ENCODE data around the gene TMEM135.
"Not testable (repeated sequence)": the region's sequence is repeated elsewhere in the genome, so short reads cannot be mapped to it uniquely, and the experiment has no call there.

Gene TMEM135

DNA sequence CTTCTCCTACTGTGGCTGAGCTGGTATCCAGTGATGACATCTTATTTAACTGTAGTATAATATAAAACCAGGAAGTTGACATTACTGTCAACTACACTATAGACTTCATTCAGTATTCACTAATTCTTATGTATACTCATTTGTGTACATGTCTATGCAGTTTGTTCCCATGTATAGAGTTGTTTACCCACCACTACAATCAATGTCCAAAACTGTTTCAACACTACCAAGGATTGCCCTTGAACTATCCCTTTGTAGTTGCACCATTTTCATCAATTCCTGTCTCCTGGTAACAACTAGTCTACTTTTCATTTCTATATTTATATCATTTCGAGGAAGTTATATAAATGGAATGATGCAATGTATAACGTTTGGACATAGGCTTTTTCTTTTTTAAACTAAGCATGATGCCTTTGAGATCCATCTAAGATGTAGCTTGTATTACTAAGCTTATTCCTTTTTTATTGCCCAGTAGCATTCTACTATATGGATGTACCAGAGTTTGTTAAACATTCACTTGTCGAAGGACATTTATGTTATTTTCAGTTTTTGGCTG, 39.2 kb downstream of the TMEM135 start:
- no peak for DNase-seq (ENCODE audit: low spot score)

DNA sequence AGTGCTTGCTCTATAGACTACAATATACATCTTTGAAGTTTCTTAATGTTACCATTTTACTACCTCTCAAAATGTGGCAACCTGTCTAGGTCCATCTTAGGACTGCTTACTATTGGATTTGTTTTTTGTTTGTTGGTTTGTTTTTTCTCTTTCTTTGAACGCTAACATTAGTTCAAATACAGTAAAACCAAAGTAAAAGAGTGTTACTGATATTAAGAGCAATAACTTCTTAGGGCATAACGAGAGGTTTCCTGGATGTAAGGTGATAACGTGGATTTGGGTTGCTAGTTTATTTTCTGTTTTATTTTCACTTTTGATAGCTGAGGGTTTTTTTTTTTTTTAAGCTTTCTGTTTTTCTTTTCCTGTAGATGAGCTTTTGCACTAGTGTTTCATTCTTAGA, 43.6 kb downstream of the TMEM135 start:
- no peak for DNase-seq (ENCODE audit: low spot score)

DNA sequence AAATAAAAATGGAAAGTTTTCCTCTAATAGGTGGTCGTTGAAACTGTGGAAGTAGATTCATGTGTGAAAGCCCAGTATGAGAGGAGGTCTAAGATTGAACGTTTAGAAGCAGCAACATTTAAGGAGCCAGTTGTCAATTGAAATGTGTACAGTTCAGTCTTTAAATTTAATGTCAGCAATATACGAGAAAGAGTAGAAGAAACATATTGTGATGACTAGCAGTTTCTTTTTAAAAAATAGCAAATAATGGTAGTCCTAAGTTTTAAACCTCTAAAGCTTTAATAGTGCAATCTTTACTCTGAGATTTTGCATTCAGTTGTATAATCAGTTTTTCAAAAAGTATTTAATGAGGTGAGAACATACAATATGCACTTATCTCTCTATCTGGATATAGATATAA, 44.9 kb downstream of the TMEM135 start:
- DNase-seq (ENCODE audit: low spot score): no peak

DNA sequence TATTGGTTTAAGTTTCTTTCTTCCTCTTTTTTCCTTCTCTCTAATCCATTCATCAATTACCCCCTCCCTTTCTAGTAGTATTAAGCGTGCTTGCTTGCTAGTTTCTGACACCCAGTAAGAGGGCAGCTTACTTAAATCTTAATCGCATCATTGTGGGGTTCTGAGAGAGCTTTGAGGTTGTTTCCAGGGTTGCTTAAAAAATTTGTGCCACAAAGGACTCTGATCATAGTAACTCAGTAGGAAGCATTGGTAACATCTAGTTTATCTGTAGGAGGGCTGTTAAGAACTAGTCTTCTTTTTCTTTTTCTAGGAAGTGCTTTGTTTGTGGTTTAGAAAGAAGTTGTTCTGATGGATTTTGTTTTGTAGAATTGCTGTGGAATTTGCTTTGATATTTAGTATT, 45.3 kb downstream of the TMEM135 start:
- DNase-seq (ENCODE audit: low spot score): no peak

DNA sequence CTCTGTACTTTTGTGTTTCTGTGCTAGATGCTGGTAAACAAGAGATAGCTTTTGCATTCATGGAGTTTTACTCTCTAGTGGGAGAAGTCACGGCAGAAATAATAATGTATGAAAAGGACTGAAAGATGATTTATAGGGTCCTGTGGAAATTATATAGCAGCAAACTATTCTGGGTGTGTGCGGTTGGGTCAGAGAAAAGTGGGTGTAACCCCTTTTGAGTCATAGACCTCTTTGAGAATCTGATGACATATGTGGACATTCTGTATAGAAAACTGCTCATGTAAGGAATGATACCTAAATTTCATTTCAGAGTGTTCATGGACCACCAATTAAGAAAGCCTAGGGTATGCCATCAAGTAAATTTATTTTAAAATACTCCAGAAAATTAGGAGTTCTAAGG, 54.4 kb downstream of the TMEM135 start:
- DNase-seq (ENCODE audit: low spot score): no peak

DNA sequence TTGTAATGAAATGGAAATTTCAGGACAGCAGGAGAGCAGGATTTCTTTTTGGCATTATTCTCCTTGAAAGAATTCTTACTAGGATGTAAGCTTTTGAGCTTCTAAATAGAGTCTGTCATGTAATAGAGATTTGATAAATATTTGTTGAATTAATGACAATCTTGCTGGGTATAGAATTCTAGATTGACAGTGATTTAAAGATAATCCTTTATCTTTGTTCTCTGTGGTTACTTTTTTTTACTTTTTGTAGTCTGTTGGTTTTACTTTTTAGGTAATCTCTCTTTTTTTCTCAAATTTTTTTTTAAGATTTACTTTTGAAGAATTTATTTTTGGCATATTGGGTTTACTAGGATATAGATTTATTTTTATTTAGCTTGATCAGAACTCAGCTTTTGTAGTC, 54.8 kb downstream of the TMEM135 start:
- DNase-seq (ENCODE audit: low spot score): no peak

DNA sequence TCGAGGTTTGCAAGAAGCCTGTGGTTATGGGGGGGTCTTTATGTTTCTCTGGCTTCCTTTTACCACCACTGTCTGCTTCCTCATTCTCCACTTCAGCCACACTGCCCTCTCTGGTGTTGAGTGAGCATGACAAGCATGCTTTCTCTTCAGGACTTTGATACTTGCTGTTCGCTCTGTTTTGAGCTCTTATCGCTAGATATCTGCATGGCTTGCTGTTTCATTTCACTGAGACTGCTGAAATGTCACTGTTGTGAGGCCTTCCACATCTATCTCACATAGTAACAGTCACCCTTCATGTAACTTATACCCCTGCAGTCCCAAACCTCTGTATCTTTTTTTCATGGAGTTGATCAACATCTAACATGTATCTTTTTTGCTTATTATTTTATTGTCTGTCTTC, 59.8 kb downstream of the TMEM135 start:
- peak; percentile 33 for DNase-seq (ENCODE audit: low spot score)

DNA sequence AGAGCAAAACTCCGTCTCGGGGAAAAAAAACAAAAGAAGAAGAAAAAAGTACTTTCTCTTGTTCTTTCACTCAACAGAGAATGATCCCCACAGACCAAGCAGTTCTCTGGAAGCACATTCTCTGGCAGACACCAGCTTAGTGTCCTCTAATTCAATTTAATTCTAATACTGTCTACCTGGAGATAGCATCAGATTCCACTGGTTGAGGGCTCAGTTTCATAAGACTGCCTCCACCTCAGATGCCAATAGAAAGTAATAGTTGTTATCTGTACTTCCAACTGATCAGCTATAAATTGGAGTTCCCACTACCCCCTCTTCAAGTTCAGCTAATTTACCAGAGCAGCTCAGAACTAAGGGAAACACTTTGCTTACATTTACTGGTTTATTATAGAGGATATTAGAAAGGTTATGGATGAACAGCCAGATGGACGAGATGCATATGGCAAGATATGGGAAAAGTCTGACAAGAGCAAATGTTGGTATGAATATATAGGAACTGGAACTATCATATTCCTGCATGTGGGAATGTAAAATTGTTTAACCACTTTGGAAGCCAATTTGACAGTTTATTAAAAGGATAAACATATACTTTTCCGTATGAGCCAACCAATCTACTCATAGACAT, 64.3 kb downstream of the TMEM135 start:
- no peak for DNase-seq (ENCODE audit: low spot score)

DNA sequence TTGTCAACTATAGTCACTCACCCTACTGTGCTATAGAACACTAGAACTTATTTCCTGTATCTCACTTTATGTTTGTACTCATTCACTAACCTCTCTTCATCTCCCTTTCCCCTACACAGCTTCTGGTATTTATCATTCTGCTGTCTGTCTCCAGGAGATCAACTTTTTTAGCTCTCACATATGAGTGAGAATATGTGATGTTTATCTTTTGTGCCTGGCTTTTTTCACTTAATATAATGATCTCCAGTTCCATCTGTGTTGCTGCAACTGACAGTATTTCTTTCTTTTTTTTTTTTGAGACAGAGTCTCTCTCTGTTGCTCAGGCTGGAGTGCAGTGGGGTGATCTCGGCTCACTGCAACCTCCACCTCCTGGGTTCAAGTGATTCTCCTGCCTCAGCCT, 68.1 kb downstream of the TMEM135 start:
- not testable (repeated sequence) for DNase-seq (ENCODE audit: low spot score)

DNA sequence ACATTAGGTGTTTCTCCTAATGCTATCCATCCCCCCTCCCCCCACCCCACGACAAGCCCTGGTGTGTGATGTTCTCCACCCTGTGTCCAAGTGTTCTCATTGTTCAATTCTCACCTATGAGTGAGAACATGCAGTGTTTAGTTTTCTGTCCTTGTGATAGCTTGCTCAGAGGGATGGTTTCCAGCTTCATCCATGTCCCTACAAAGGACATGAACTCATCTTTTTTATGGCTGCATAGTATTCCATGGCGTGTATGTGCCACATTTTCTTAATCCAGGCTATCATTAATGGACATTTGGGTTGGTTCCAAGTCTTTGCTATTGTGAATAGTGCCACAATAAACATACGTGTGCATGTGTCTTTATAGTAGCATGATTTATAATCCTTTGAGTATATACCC, 69.6 kb downstream of the TMEM135 start:
- DNase-seq (ENCODE audit: low spot score): not testable (repeated sequence)

DNA sequence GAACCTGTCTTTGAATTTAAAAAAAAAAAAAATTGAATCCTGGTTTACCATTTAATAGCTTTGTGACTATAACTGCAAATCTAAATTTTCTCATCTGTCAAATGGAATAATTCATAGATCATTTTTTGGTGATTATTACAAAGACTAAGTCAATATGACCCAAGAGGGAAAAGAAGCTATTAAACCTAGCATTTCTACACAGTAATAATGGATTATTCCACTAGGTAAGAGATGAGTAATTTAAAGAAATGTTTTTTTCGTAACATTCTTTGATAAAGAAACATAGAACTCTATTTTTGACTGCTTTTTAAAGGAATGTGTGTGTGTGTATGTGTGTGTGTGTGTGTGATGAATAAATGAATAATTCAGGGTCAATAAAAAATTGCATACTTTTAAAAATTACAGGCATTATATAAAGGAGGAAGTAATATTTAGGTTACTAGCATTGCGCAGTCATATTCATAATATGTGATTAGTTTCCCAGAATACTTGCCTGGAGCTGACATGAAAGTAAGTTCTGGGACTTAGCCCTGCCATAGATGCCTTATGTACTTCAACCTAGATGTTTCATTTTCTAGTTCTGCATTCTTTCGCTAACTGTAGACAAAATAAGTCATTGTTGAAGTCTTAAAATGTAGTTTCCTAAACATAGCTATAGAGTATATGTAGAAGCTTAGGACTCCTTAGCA, 72.9 kb downstream of the TMEM135 start:
- DNase-seq (ENCODE audit: low spot score): no peak

DNA sequence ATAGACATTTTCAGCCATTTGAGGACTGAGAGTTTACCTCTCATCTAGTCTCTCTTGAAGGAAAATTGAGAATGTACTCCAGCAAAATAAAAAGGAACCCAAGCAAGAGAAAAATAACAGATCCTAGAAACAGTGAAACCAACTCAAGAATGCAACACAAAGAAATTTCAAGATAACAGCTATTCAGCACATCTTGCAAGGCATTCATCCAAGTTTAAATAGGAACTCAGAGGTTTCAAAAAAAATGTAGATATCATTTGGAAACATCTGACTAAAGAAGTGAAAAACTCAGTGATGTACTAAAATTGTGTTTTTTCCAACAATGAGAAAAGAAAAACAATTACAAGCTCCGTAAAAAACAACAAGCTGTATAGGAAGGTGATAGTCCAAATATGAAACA, 76.4 kb downstream of the TMEM135 start:
- DNase-seq (ENCODE audit: low spot score): peak; percentile 12

DNA sequence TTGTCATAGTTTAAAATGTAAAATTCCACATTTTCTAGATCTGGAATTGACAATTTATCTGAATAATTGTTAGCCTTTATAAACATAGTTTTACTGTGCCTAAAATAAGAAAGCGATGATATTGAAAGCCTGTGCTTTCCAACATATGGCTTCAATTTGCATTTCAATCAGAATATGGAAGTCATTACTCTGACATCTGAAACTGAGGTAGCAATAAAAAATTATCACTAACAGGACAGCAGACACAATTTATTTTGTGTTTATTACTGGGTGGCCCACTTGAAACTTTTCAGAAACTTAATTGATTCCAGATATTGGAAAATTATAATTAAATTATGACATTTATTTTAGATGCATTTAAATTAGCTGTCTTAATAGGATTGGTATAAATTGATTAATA, 78.5 kb downstream of the TMEM135 start:
- DNase-seq (ENCODE audit: low spot score): no peak

DNA sequence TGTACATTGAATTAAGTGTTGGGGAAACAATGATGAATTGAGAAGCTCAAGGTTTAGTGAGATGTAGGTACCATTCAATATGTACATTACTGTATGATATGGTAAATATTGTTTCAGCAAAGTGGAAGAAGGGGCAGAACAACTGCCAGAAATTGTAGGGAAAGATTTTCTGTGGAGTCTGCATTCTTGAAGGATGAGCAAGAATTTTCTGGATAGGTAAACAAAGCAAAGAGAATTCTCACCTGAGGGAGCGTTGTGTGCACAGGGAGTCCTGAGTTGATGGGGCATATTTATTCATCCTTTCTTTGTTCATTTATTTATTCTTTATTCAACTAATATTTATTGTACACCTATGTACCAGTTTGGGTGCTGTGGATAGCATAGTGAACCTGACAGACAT, 83.2 kb downstream of the TMEM135 start:
- no peak for DNase-seq (ENCODE audit: low spot score)

DNA sequence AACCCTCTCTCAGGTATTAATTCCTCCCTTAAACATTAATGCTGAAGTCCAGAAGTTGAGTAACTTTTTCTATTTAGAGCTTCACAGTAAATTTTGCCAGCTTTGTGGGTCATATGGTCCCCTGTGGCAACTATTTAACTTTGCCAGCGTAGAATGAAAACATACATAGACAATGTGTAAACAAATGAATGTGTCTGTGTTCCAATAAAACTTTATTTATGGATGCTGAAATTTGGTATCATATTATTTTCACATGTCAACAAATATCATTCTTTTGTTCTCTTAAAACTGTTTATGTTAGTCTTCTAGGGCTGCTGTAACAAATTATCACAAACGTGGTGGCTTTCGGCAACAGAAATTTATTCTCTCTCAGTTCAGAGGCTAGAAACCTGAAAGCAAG, 85.1 kb downstream of the TMEM135 start:
- DNase-seq (ENCODE audit: low spot score): no peak

DNA sequence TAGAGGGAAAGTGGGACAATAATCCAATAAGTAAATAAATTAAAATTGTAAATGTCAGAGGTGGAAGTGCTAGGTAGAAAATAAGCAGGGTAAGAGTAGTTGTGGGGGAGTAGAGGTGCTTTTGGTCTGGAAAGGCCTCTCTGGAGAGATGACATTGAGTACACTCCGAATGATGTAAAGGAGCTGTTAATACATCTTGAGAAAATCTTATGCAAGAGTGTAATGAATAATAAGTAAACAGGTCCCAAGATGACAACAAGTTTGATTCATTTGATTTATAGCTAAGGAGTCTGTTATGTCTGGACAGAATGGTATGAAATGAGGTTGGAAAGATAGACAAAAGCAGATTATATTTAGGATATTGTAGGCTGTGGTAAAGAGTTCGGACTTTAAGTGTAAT, 87.5 kb downstream of the TMEM135 start:
- peak; percentile 2 for DNase-seq (ENCODE audit: low spot score)

DNA sequence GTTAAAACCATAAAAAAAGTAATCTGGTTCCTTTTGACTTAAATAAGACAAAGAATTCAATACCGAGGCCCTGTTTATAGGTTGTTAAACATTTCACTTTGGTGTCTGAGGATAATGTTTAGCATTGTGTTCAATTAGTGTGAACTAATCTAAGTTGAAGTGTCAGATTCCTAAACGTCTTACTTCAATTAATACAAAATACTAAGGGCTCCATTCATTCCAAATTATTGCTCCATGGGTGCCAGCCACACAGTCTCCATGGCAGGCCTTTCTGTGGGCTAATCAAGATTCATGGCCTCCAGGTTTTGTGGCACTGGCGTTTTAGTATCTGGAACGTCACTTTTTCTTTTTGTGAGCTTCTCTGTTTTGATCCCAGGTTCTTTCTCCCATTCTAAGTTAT, 89.4 kb downstream of the TMEM135 start:
- no peak for DNase-seq (ENCODE audit: low spot score)

DNA sequence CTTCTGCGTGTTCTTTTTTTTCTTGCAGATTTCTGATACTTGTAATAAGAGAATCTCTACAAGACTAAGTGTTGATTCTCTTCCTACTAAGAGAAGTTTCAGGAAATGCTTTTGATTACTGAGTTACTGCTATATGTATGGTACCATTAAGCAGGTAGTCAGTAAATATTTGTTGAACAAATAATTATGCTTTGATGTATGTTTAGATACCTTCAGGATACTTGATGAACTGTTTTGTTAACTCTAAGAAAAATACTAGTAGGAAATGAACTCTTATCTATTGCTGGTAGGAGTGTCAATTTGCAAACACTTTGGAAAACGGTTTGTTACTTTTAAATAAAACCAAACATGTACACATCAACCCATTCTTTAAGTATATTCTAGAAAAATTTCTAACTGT, 90.6 kb downstream of the TMEM135 start:
- DNase-seq (ENCODE audit: low spot score): no peak

DNA sequence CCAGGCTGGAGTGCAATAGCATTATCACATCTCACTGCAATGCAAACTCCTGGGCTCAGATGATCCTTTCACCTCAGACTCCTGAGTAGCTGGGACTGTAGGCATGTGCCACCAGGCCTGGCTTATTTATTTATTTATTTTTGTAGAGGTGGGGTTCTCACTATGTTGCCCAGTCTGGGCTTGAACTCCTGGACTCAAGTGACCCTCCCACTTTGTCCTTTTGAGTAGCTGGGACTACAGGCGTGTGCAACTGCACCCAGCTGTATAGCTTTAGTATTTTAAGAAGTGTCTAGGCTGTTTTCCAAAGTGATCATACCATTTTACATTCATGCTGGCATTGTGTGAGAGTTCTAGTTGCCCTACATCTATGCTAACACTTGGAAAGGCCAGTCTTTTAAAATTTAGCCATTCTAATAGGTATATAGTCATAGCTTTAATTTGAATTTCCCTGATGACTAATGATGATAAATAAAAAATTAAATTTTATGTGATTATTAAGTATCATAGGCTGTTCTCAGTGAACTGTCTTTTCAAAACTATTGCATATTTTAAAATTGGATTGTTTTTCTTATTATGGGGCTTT, 96.9 kb downstream of the TMEM135 start:
- no peak for DNase-seq (ENCODE audit: low spot score)

DNA sequence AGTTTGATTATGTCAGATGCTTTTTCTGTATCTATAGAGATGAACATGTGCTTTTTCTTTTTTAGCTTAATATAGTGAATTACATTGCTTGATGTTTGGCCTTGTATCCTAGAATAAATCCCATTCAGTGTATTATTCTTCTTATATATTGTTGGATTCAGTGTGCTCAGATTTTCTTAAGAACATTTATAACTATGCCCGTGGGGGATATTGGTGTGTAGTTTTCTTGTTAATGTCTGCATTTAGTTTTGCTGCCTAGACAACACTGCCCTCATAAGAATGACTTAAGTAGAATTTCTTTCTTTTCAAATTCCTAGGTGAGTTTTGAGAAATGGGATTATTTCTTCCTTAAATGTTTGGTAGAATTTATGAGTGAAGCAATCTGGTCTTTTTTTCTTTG, 98.5 kb downstream of the TMEM135 start:
- no peak for DNase-seq (ENCODE audit: low spot score)

DNA sequence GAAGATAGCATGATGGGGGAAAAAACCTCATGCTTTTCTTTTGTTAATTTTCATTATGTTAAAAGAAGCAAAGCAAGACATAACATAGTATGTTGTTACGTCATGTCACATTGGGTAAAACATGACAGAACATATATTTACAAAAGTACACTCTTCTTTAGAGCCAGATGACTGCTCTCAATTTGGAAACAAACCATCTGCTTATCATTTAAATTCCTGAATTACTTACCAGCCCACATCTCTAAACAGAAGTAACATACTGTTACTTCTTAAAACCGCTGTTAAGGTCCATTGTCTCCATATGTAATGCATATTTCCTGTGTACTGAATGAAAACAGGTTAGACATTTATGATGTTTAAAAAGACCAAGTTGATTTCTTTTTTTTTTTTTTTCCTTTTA, 100.0 kb downstream of the TMEM135 start:
- peak; percentile 4 for DNase-seq (ENCODE audit: low spot score)

DNA sequence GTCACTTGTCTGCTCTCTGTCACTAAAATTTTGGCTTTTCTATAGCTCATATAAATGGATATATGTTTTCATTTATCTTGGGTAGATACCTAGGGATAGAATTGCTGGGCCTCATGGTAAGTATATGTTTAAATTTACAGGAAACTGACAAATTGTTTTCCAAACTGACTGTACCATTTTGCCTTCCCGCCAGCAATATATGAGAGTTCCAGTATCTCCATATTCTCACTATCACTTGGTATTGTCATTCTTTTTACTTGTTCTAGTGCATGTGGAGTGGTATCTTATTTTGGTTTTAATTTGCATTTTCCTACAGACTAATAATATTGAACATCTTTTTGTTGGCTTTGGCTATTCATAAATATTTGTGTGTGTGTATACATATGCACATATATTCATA, 101.7 kb downstream of the TMEM135 start:
- no peak for DNase-seq (ENCODE audit: low spot score)

DNA sequence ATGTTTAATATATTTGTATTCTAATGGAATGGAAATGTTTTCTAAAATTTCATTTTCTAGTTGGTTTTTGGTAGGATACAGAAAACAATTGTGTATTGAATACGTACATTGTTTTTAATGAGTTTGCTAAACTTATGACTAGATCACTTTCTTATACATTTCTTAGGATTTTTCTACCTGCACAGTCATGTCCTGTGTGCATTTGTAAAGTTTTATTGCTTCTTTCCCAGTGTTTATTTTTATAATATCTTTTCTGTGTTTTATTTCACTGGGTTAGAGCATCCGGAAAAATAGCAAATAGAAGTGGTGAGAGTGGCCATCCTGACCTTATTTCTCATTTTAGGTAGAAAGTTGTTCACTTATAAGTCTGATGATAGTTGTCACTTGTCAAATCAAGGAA, 103.6 kb downstream of the TMEM135 start:
- DNase-seq (ENCODE audit: low spot score): no peak

Data from GM03348 (cell line).